ENCODE measurements around the gene GABRR2.
"Not testable (repeated sequence)": the region's sequence is repeated elsewhere in the genome, so short reads cannot be mapped to it uniquely, and the experiment has no call there.

Gene GABRR2

GRCh38 chr6:89242574-89243330 lies 72.3 kb downstream of the GABRR2 start:
- peak; percentile 43 for TF ChIP-seq CTCF (IDR thresholded peaks at IDR 0.05; ENCODE audit: low read depth, low read length, missing control alignments)
- DNase-seq (ENCODE audit: low read depth) = no peak
- no peak overlapping the region for H3K4me3 ChIP-seq (ENCODE audit: low read depth, low read length)

GRCh38 chr6:89239338-89239737 lies 75.8 kb downstream of the GABRR2 start:
- TF ChIP-seq CTCF (IDR thresholded peaks at IDR 0.05; ENCODE audit: low read depth, low read length, missing control alignments) = peak; percentile 55
- no peak overlapping the region for H3K4me3 ChIP-seq (ENCODE audit: low read depth, low read length)
- no peak for DNase-seq (ENCODE audit: low read depth)

- H3K4me3 ChIP-seq (ENCODE audit: low read depth, low read length) = no peak overlapping the region
- TF ChIP-seq CTCF (IDR thresholded peaks at IDR 0.05; ENCODE audit: low read depth, low read length, missing control alignments) = no peak
- no peak for DNase-seq (ENCODE audit: low read depth)
These were observed 77.9 kb downstream of the GABRR2 start for GRCh38 chr6:89237158-89237557.

GRCh38 chr6:89233605-89234004 lies 81.5 kb downstream of the GABRR2 start:
- not testable (repeated sequence) for H3K4me3 ChIP-seq (ENCODE audit: low read depth, low read length); DNase-seq (ENCODE audit: low read depth)

- no peak for DNase-seq (ENCODE audit: low read depth)
- TF ChIP-seq CTCF (IDR thresholded peaks at IDR 0.05; ENCODE audit: low read depth, low read length, missing control alignments) = no peak
These were observed 92.4 kb downstream of the GABRR2 start for GRCh38 chr6:89222712-89223039.

GRCh38 chr6:89221971-89222711 lies 93.0 kb downstream of the GABRR2 start:
- no peak for TF ChIP-seq CTCF (IDR thresholded peaks at IDR 0.05; ENCODE audit: low read depth, low read length, missing control alignments)
- H3K4me3 ChIP-seq (ENCODE audit: low read depth, low read length) = no peak overlapping the region
- DNase-seq (ENCODE audit: low read depth) = no peak

More at GRCh38 chr6:89222712-89223039, 92.4 kb downstream of the GABRR2 start:
- no peak overlapping the region for H3K4me3 ChIP-seq (ENCODE audit: low read depth, low read length)

- TF ChIP-seq CTCF (IDR thresholded peaks at IDR 0.05; ENCODE audit: low read depth, low read length, missing control alignments) = no peak
- DNase-seq (ENCODE audit: low read depth) = no peak
- no peak overlapping the region for H3K4me3 ChIP-seq (ENCODE audit: low read depth, low read length)
These were observed 94.0 kb downstream of the GABRR2 start for GRCh38 chr6:89221129-89221528.
